ENCODE results near the gene CRACR2B.

CRACR2B gene

DNA sequence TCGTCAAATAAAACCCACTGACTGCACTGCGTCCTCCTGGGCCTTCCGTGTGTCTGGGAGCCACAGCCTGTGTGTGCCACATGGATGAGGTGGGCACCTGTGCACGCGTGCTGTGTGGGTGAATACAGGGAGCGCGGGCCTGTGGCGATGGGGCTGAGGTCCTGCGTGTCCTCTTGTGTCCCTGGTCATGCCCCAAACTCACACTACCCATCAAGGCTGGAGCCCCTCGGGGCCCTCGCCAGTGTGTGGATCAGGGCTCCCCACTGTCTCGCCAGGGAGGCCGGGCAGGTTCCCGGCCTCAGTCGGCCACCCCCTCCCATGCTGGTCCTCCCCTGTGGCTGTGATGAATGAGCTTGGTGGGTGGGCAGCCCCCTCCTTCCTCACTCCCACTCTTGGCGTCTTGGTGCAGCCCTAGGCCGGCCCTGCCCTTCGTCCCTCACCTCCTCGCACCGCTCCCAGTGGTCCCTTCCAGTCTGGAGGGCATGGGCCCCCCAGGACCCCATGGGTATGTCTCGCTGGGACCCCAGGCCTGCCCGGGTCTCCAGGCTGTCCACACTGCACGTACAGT lies 4.3 kb downstream of the CRACR2B start:
- no peak overlapping the region for H3K9ac ChIP-seq (ENCODE audit: low read length)
- peaks cover 36% of the 10 kb centered on the region for H3K4me1 ChIP-seq (ENCODE audit: insufficient read depth, low read length)
- H3K4me3 ChIP-seq (ENCODE audit: low read depth in 1 of 2, low read length in 2 of 2): peak overlapping the region; percentile 38 to 43
- H3K27me3 ChIP-seq (ENCODE audit: control insufficient read depth in 1 of 2, insufficient read depth in 2 of 2, low read length in 2 of 2): peaks cover 22 to 55% of the 10 kb centered on the region in 2 donors
- no peak overlapping the region for H3K27ac ChIP-seq (ENCODE audit: low read depth, low read length)
- H3K9me3 ChIP-seq (ENCODE audit: low read length): no peaks in the 10 kb centered on the region
- peaks cover 10% of the 10 kb centered on the region for H3K36me3 ChIP-seq (ENCODE audit: insufficient read depth, low read length)

DNA sequence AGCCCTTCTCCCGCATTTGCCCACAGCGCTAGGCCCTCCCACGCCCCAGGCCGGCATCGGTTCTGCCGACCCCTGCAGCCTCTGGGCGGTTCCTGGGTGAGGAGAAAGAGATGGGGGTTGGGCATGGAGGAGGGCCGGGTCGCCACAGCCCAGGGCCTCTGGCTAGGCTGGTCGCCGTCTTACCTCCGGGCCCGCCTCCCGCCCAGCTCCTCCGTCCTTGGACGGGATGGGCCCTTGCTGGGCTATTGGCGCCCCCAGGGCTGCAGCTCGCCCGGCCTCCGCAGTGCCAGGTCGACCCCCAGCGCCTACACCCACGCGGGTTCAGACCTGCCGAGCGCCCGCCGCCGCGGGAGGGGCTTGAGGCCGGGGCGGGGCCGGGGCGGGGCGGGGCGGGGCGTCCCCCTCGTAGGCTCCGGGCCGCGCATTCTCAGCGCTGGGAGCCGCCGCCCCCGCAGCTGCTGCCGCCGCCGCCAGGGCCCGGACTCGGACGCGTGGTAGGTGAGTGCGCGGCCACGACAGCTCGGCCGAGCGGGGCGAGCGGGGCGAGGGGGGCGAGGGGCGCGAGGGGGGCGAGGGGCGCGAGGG lies 4.9 kb downstream of the CRACR2B start, which contains the start of gene CD151:
Gene CD151 (plus strand): TSS at position 424 of the 585 bp plus-strand sequence. CDS start 3,118 bp downstream, outside the sequence.
- Histone ChIP-seq H3K27me3 (ENCODE audit: control insufficient read depth in 1 of 2, insufficient read depth in 2 of 2, low read length in 2 of 2) (peaks cover 16 to 49% of the 10 kb centered on the region in 2 donors), H3K4me3 (ENCODE audit: low read depth in 1 of 2, low read length in 2 of 2) (peak within 1 kb of the TSS; percentile 56 to 89), H3K9me3 (ENCODE audit: low read length) (no peaks in the 10 kb centered on the region), H3K36me3 (ENCODE audit: insufficient read depth, low read length) (peaks cover 14% of the 10 kb centered on the region), H3K4me1 (ENCODE audit: insufficient read depth, low read length) (peaks cover 36% of the 10 kb centered on the region), H3K27ac (ENCODE audit: low read depth, low read length) (peak within 1 kb of the TSS; percentile 93), H3K9ac (ENCODE audit: low read length) (peak within 1 kb of the TSS; percentile 61)

DNA sequence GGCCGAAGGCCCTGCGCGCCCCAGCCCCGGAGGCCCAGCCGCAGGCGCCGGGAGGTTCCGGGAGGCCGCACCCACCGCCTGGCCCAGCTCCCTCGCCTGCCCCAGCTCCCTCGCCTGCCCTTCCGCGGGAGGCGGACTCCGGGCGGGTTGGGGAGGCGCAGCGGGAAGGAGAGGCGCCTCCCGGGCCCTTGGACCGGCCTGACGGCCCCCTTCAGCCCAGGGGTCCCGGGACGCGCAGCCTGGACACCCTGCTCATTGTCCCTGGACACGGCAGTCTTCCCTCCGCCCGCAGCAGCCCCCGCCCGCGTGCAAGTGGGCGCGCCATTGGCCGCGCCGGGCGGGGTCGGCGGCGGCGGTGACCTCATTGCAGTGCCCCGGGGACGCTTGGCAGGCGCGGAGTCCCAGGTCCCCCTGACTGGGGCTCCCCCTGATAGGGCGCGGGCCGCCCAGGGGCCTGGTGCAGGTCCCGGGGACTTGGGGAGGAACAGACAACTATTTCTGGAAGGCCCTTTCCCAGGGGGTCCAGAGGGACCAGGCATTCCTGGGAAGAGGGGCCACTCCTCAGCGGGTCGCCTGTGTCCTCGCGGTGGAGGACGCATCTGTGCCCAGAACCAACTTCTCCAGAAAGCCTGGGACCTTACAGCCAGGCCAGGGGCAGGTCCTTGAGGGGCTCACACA lies 5.5 kb downstream of the CRACR2B start:
- peaks cover 12 to 43% of the 10 kb centered on the region in 2 donors for H3K27me3 ChIP-seq (ENCODE audit: control insufficient read depth in 1 of 2, insufficient read depth in 2 of 2, low read length in 2 of 2)
- H3K4me1 ChIP-seq (ENCODE audit: insufficient read depth, low read length): peaks cover 36% of the 10 kb centered on the region
- H3K9ac ChIP-seq (ENCODE audit: low read length): peak overlapping the region; percentile 61

DNA sequence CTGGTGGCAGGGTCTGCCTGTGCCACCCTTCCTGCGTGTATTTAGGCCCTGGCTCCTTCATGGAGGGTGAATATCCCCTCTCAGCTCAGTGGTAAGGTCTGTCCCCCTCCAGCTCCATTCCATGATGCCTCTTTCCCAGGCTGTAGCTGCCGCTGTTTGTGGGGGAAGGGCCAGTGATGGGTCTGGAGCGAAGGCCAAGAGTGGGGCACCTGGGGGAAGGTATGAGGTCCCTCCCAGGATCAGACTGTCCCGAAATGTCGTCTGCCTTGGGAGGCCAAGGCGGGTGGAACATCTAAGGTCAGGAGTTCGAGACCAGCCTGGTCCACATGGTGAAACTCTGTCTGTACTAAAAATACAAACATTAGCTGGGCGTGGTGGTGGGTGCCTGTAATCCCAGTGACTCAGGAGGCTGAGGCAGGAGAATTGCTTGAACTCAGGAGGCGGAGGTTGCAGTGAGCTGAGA lies 6.2 kb downstream of the CRACR2B start:
- Histone ChIP-seq H3K4me3 (ENCODE audit: low read depth in 1 of 2, low read length in 2 of 2) (peak overlapping the region; percentile 56 to 89), H3K9me3 (ENCODE audit: low read length) (no peaks in the 10 kb centered on the region), H3K27ac (ENCODE audit: low read depth, low read length) (peak overlapping the region; percentile 93), H3K27me3 (ENCODE audit: control insufficient read depth in 1 of 2, insufficient read depth in 2 of 2, low read length in 2 of 2) (peaks cover 7 to 36% of the 10 kb centered on the region in 2 donors), H3K36me3 (ENCODE audit: insufficient read depth, low read length) (peaks cover 20% of the 10 kb centered on the region), H3K9ac (ENCODE audit: low read length) (peak overlapping the region; percentile 61), H3K4me1 (ENCODE audit: insufficient read depth, low read length) (peaks cover 32% of the 10 kb centered on the region)

More for the DNA sequence above, 5.5 kb downstream of the CRACR2B start:
- H3K27ac ChIP-seq (ENCODE audit: low read depth, low read length): peak overlapping the region; percentile 93
- H3K9me3 ChIP-seq (ENCODE audit: low read length): no peaks in the 10 kb centered on the region
- H3K4me3 ChIP-seq (ENCODE audit: low read depth in 1 of 2, low read length in 2 of 2): peak overlapping the region; percentile 56 to 89
- H3K36me3 ChIP-seq (ENCODE audit: insufficient read depth, low read length): peaks cover 14% of the 10 kb centered on the region

DNA sequence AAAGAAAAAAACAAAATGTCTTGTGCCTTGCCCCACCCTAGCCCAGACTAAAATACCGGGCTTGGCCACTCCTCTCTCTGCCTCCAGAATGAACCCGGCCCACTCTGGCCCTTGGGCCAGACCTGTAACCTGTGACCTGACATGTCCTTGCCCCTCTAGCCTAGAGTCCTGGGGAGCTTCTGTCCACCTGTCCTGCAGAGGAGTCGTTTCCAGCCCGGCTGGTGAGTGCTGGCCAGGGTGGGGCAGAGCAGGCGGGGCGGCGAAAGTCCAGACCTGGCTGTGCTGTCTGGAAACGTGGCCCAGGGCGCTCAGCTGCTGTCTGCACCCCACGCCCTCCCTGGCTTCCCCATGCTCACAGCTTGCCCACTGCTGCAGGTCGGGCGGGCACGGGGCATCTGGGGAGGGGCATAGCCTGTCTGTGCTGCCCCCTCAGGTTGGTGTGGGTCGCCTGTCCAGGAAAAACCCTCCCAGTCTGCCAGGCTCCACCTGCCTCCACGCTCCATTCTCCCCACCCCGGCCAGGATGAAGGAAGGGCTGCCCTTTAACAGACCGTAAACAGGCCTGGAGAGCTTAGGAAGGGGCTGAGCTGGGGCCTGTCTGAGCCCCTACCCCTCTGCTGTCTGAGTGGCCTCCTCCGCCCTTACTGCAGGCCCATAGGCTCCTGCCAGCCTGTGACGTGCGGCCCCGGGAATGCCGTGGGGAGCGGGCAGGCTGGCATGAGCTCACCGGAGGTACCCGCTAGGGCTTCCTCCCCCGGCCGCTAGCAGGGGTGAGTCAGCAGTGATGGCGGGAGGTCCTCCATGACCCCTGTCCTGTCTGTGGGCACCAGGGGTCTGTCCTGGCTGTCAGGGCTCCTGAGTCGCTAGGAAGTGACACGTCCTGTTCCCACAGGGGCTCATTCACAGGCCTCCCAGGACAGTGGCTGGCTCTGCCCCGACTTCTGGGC lies 6.9 kb downstream of the CRACR2B start:
- H3K4me1 ChIP-seq (ENCODE audit: insufficient read depth, low read length): peaks cover 24% of the 10 kb centered on the region
- no peaks in the 10 kb centered on the region for H3K9me3 ChIP-seq (ENCODE audit: low read length)
- peaks cover 27% of the 10 kb centered on the region for H3K36me3 ChIP-seq (ENCODE audit: insufficient read depth, low read length)
- H3K27ac ChIP-seq (ENCODE audit: low read depth, low read length): peak overlapping the region; percentile 93
- H3K9ac ChIP-seq (ENCODE audit: low read length): peak overlapping the region; percentile 9
- H3K4me3 ChIP-seq (ENCODE audit: low read depth in 1 of 2, low read length in 2 of 2): peak overlapping the region; percentile 11 to 56
- peaks cover 0 to 29% of the 10 kb centered on the region in 2 donors for H3K27me3 ChIP-seq (ENCODE audit: control insufficient read depth in 1 of 2, insufficient read depth in 2 of 2, low read length in 2 of 2)

DNA sequence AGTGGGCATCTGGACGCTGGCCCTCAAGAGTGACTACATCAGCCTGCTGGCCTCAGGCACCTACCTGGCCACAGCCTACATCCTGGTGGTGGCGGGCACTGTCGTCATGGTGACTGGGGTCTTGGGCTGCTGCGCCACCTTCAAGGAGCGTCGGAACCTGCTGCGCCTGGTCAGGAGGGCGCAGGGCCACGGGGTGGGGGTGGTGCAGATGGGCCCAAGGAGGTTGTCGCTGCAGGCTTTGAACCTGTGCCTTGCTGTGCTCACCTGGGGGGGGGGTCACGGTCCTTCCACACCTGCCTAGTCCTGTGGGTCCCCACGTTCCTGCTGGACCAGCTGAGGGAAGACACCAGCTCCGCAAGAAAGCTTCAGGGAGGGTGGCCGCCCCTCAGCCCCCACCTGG lies 8.6 kb downstream of the CRACR2B start:
- Histone ChIP-seq H3K4me1 (ENCODE audit: insufficient read depth, low read length) (peaks cover 34% of the 10 kb centered on the region), H3K4me3 (ENCODE audit: low read depth in 1 of 2, low read length in 2 of 2) (no peak overlapping the region), H3K9me3 (ENCODE audit: low read length) (no peaks in the 10 kb centered on the region), H3K36me3 (ENCODE audit: insufficient read depth, low read length) (peaks cover 32% of the 10 kb centered on the region), H3K9ac (ENCODE audit: low read length) (no peak overlapping the region), H3K27ac (ENCODE audit: low read depth, low read length) (no peak overlapping the region), H3K27me3 (ENCODE audit: control insufficient read depth in 1 of 2, insufficient read depth in 2 of 2, low read length in 2 of 2) (peaks cover 0 to 12% of the 10 kb centered on the region in 2 donors)

DNA sequence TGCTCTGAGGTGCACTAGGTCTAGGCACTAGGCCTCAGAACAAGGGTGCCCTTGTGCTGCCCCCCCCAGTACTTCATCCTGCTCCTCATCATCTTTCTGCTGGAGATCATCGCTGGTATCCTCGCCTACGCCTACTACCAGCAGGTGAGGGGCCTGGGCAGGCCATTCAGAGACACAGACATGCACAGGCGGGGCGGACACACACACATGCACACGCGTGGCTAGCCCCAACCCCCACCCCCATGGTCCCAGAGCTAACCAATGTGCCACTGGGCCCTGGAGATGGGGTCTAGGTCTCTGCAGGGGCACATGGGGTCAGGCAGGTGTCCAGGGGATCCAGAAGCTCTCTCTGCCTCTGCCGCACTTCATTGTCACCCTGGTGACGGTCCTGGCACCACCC lies 9.0 kb downstream of the CRACR2B start:
- Histone ChIP-seq H3K4me3 (ENCODE audit: low read depth in 1 of 2, low read length in 2 of 2) (no peak overlapping the region), H3K9me3 (ENCODE audit: low read length) (no peaks in the 10 kb centered on the region), H3K4me1 (ENCODE audit: insufficient read depth, low read length) (peaks cover 35% of the 10 kb centered on the region), H3K27ac (ENCODE audit: low read depth, low read length) (no peak overlapping the region), H3K27me3 (ENCODE audit: control insufficient read depth in 1 of 2, insufficient read depth in 2 of 2, low read length in 2 of 2) (peaks cover 0 to 8% of the 10 kb centered on the region in 2 donors), H3K9ac (ENCODE audit: low read length) (no peak overlapping the region), H3K36me3 (ENCODE audit: insufficient read depth, low read length) (peaks cover 32% of the 10 kb centered on the region)

DNA sequence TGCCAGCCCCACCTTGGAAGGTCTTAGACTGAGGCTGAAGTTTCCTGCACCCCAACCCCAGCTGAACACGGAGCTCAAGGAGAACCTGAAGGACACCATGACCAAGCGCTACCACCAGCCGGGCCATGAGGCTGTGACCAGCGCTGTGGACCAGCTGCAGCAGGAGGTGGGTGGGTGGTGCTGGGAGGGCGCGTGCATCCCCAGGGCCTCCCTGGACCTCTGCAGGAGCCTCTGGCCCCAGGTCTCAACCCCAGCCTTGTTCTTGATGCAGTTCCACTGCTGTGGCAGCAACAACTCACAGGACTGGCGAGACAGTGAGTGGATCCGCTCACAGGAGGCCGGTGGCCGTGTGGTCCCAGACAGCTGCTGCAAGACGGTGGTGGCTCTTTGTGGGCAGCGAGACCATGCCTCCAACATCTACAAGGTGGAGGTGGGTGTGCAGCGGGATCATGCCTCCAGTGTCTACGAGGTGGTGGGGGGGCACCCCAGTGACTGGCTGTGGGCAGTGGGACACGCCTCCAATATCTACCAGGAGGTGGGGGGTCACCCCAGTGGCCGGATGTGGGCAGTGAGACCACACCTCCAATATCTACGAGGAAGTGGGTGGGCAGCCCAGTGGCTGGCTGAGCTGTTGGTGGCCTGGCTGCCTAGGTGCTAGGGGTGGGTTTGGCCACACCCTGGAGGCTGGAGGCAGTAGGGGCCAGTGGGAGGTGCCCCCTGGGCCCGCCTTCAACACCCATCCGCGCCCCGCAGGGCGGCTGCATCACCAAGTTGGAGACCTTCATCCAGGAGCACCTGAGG lies 9.7 kb downstream of the CRACR2B start:
- H3K9ac ChIP-seq (ENCODE audit: low read length): no peak overlapping the region
- peaks cover 0 to 1% of the 10 kb centered on the region in 2 donors for H3K27me3 ChIP-seq (ENCODE audit: control insufficient read depth in 1 of 2, insufficient read depth in 2 of 2, low read length in 2 of 2)
- peaks cover 32% of the 10 kb centered on the region for H3K36me3 ChIP-seq (ENCODE audit: insufficient read depth, low read length)
- no peaks in the 10 kb centered on the region for H3K9me3 ChIP-seq (ENCODE audit: low read length)
- no peak overlapping the region for H3K27ac ChIP-seq (ENCODE audit: low read depth, low read length)
- peaks cover 31% of the 10 kb centered on the region for H3K4me1 ChIP-seq (ENCODE audit: insufficient read depth, low read length)
- H3K4me3 ChIP-seq (ENCODE audit: low read depth in 1 of 2, low read length in 2 of 2): no peak overlapping the region

DNA sequence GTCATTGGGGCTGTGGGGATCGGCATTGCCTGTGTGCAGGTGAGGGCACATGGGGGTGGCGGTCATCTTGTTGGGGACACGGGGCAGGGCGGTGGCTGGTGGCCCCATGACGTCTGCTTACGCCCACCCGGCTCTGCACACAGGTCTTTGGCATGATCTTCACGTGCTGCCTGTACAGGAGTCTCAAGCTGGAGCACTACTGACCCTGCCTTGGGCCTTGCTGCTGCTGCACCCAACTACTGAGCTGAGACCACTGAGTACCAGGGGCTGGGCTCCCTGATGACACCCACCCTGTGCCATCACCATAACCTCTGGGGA lies 10.2 kb downstream of the CRACR2B start:
- Histone ChIP-seq H3K36me3 (ENCODE audit: insufficient read depth, low read length) (peaks cover 32% of the 10 kb centered on the region), H3K9ac (ENCODE audit: low read length) (no peak overlapping the region), H3K4me1 (ENCODE audit: insufficient read depth, low read length) (peaks cover 30% of the 10 kb centered on the region), H3K27ac (ENCODE audit: low read depth, low read length) (no peak overlapping the region), H3K27me3 (ENCODE audit: control insufficient read depth in 1 of 2, insufficient read depth in 2 of 2, low read length in 2 of 2) (no peaks in the 10 kb centered on the region), H3K9me3 (ENCODE audit: low read length) (no peaks in the 10 kb centered on the region), H3K4me3 (ENCODE audit: low read depth in 1 of 2, low read length in 2 of 2) (no peak overlapping the region)

DNA sequence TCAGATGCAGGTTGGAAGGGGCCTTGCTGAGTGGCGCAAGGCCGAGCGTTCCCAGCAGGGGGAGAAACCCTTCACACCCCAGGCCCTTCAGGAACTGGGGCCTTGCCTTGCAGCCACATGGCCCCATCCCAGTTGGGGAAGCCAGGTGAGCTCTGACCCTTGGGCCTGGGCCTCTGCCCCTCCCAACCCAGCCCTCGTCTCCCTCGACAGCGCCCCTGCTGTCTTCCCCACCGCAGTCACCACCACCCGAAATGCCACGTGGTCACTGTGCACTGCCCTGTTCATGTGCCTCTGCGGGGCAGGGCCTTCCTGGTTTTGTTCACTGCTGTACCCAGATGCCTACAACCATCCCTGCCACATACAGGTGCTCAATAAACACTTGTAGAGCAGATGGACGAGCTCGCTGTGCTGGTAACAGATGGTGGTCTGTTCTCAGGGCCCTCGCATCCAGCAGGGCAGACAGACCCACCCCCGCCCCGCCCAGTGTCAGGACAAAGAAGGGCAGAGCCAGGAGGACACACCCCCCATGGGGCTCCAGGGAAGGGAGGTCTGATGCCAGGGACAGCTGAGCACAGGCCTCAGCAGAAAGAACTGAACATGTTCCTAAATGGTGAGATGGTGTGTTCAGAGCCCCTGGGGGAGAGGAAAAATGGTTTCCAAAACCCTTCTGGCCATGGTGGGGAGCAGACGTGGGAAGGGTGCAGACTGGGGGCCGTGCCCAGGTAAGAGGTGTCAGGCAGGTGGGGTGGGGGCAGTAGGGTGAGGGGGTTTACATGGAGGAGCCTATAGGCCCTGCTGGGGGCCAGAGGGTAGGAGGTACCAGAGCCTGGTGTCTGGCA lies 10.9 kb downstream of the CRACR2B start:
- no peaks in the 10 kb centered on the region for H3K9me3 ChIP-seq (ENCODE audit: low read length)
- H3K27ac ChIP-seq (ENCODE audit: low read depth, low read length): no peak overlapping the region
- H3K4me3 ChIP-seq (ENCODE audit: low read depth in 1 of 2, low read length in 2 of 2): no peak overlapping the region
- no peak overlapping the region for H3K9ac ChIP-seq (ENCODE audit: low read length)
- H3K4me1 ChIP-seq (ENCODE audit: insufficient read depth, low read length): peaks cover 31% of the 10 kb centered on the region
- peaks cover 32% of the 10 kb centered on the region for H3K36me3 ChIP-seq (ENCODE audit: insufficient read depth, low read length)
- no peaks in the 10 kb centered on the region for H3K27me3 ChIP-seq (ENCODE audit: control insufficient read depth in 1 of 2, insufficient read depth in 2 of 2, low read length in 2 of 2)
